NCI-H2107 treated with DMSO at 0.1 percent for 48 hours (cell line): ENCODE measurements around the gene HIRIP3.

ENCODE experiments used
- DNase-seq: peaks from one replicate; lab custom pipeline; 2025; ENCODE audit not compliant: unreplicated experiment; lab: John Stamatoyannopoulos, UW

HIRIP3 gene

DNA sequence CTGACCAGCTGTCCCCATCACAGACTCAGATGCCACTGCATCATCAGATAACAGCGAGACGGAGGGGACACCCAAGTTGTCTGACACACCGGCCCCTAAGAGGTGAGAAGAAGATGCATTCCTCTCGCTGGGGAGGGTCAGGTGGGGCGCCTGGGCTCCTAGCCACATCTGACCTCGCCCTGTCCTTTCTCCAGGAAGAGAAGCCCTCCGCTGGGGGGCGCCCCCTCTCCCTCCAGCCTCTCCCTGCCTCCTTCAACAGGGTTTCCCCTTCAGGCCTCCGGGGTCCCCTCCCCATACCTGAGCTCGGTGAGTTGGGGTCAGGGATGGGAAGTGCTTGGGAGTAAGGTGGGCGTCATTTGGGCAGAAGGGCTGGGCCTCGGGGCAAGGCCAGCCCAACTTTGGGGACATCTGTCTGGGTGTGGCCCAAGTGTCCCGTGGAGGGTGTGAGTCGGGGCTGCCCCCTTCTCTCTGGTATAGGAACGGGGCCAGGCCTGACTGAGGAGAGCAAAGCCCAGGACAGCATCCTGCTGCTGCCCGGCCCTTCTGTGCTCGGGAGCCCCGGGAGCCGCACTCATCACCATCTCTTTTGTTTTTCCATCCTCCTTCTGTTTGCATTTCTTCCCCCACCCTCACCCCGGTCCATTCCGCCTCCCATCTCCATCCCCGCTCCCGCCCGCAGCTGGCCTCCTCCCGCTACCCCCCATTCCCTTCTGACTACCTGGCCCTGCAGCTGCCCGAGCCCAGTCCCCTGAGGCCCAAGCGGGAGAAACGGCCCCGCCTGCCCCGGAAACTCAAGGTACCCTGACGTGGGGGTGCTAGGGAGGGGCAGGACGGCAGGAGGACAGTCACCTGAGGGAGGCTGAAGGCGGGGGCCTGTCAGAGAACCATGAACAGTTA, 5.6 kb upstream of the HIRIP3 start:
- peak; percentile 50 for DNase-seq

DNA sequence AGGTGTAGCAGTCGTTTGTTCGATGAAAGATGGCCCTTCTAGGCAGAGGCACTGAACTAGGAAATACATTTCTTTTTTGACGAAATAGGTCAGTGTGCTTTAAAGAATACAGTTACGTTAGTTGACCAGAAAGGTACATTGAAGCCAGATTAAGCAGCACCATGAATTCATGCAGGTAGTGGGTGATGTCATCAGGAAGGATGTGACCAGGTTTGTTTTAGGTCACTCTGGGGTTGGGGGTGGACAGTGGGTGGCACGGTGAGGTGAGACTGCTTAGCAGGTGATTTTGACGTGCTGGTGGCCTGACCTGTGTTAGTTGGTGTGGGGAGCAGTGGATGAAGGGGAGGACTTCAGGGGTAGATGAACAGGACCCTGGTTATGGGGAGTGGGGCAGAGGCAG, 4.2 kb upstream of the HIRIP3 start:
- no peak for DNase-seq

DNA sequence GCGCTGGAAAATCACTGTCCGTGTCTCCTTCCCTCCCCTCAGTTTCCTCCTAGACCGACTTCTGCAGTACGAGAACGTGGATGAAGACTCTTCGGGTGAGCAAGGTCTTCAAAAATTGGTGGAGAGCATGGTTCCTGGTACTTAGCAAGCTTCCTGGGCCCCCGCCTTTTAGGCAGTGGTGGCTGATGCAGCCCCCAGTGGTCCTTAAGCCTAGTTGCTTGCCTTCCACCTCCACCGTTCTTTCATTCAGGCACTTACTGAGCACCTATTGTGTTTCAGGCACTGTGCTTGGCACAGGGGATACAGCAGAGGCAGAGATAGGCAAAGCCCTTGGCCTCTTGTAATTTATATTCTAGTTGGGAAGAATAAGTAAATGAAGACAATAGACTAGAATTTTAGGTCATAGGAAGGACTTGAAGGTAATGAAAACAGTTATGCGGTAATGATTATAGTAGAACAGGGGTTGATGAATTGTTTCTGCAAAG, 1.4 kb upstream of the HIRIP3 start:
- no peak for DNase-seq

DNA sequence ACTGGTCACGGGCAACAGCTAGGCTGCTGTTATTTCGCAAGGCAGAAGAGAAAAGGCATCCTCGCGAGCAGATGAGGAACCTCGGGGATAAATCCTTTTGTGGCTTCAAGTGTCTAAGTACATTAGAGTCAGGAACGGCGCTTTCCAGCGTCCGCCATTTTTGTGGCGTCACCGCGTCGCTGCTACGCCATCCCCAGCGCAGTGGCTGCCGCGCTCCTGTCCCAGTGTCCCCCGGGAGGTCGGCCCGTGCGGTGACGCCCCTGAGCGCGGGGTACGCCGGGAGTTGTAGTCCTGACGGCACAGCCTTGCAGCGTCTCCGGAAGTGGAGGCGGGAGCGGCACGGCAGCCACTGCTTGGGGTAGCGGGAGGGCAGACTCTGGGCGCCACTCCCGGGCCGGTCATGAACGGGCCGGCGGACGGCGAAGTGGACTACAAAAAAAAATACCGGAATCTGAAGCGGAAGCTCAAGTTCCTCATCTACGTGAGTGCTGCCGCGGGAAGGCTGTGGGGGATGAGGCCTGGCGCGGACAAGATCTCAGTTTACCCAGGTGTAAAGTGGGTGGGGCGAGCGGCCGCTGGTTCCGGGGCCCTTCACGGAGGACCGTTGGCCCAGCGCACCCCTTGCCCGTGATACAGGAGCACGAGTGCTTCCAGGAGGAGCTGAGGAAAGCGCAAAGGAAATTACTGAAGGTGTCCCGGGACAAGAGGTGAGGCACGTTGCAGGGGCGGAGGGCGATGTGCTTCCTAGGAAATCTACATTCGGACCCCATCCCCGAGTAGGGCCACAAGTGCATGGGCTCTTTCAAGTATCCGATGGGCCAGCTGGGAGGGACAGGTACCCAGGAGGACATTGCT, 721 bp upstream of the HIRIP3 start, which contains the start of gene INO80E:
Gene INO80E (plus strand): TSS at position 331 of the 855 bp plus-strand sequence. CDS start 70 bp downstream, at position 401.
- peak; percentile 94 for DNase-seq

DNA sequence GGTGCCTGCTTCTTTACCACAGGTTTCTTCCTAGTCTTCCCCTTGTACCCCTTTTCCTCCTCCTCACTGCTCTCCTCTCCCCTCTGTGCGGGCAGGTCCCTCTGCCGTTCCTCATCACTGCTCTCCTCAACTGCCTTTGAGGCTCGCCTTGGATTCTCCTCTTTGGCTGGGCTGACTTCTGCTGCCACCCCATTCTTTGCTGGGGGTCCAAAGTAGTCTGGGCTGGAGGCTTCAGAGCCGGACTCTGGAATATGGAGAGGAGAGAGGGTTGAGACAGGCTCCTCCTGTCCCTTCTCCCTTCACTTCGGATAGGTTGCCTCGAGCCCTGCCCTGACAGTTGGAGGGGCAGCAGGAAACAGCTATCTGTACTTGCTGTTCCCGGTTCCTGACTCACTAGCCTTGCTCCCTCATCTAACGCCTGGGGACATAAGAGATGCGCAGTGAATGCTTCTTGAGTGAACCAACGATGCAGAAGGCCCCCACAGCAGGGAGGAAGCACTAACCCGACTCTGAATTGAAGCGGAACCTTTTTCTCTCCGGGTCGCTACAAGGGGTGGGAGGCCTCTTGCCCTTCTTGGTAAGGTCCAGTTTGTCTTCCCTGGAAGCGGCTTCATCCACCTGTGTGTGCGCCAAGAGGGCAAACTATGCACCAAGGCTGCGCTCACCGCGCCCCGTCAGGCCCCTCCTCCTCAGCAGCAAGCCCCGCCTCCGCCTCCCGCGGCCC, 655 bp downstream of the HIRIP3 start:
- no peak for DNase-seq

DNA sequence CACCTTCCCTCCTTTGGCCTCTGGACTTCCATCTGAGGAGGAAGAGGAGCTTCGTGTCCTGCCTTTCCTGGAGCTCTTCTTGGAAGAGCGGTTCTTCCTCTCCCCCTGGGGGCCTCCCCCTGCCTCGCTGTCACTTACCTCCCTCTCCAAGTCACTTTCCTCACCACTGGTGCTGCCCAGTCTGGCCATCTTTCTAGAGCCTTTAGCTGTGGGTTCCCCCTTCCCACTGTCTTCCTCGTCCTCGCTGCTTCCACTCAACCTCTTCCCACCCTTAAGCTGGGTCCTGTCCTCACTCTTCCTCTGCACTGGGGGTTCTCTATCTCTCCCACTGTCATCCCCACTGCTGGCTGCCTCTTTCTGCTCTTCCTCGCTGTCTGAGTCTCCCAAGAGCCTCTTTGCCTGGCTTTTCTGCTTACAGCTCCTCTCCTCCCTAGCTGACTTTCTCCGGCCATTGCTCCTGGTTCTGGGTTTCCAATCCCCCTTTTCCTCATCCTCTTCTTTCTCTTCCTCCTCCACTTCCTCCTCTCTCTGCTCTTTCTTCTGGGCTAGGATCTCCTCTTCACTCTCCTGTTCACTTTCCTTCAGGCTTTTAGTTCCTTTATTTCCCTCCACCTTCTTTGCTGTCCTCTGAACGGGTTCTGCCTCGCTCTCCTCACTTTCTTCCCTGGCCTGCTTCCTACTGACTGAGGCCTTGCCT, 1.4 kb downstream of the HIRIP3 start:
- no peak for DNase-seq

DNA sequence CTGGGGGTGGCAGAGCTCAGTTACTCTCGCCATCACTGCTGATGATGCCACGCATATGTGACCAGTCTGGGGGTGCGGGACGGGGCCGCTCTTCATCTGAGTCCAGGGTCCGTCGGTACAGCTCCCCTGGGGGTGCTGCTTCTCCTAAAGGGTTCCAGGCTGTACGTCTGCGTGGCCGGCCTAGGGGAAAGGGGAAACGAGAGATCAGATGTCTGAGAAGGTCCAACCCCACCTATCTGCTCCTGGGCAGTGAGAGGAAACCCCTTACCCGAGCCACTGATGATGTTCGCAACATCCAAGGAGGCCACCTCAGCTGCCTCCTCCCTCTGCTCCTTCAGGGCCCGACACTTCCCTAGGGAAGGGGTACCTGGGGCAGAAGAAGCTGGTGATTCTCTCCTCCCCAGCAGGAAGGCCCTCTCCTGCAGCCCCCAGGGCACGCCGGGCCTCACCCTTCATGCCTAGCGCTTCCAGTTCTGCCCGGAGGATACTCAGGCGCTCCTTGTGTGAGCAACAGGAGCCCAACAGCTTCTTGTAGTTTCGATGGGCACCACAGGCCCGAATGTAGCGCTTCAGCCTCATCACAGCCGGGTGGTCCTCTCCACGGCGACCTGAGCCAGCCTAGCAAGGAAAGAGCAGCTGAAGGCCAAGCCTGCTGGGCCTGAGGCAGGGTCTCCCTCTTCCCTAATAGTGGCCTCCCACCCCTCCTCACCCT, 2.1 kb downstream of the HIRIP3 start:
- no peak for DNase-seq

DNA sequence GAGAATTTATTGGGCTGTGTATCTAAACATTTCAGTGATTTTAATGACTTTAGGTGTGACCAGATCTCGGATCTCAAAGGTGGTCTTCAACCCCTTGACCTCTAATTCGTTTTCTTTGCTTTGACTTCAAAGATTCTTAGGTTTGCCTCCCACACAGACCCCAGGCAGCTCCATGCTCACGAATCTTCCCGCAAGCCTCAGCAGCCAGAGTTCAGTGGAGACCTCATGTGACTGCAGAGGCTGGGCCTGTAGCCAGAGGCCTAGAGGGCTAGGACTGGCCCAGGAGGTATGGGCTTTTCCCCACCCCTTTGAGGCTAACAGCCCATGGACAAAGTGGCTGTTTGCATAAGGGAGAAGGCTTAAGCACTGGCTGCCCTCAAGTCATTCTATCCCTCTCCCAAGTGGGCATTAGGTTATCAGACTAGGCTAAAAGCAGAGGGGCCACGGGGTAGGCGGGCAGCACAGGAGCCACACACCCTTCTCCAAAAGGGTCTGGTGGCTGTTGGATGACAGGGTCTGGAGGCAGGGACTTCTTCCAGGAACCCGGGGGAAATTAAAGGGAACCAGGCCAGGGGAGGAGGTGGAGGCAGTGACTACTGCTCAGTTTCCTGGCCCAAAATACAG, 3.0 kb downstream of the HIRIP3 start:
- DNase-seq, result no peak

DNA sequence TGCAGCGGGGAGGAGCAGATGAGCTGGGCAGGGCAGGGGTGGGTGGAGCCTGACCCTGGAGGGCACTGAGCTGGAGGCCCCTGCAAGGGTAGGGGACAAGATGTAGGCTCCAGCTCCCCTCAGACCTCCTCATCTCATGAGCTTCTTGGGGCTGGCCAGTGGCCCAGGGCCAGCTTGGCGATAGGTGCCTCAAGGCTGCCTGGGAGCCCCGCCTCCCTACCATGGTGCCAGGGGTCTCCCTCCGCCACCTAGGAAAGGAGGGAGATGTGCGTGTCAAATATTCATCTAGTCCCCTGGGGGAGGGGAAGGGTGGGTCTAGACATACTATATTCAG, 3.9 kb downstream of the HIRIP3 start:
- DNase-seq, result no peak

DNA sequence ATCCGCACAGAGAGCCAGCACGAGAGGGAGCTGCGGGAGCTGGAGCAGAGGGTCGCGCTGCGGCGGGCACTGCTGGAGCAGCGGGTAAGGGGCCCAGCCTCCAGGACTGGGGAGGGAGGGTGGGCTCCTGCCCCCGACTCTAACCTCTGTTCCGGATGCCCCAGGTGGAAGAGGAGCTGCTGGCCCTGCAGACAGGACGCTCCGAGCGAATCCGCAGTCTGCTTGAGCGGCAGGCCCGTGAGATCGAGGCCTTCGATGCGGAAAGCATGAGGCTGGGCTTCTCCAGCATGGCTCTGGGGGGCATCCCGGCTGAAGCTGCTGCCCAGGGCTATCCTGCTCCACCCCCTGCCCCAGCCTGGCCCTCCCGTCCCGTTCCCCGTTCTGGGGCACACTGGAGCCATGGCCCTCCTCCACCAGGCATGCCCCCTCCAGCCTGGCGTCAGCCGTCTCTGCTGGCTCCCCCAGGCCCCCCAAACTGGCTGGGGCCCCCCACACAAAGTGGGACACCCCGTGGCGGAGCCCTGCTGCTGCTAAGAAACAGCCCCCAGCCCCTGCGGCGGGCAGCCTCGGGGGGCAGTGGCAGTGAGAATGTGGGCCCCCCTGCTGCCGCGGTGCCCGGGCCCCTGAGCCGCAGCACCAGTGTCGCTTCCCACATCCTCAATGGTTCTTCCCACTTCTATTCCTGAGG, 4.4 kb downstream of the HIRIP3 start:
- no peak for DNase-seq

DNA sequence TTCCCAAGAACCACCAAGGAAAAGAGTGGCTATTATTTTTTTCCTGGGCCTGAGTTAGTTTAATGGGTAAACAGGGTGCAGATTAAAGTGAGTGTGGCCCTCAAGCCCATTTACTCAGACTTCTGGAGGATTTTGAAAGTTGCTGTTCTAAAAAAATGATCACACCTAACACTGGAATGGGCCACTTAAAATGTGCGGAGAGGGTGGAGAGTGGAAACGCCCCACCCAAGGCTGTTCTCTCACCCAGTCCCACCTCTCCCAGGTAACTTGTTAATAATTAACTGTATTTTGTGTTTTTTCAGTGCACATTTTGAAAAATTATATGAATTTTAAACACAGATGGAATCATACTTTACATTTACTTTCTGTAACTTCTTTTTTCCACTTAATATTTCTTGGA, 5.4 kb downstream of the HIRIP3 start:
- no peak for DNase-seq

DNA sequence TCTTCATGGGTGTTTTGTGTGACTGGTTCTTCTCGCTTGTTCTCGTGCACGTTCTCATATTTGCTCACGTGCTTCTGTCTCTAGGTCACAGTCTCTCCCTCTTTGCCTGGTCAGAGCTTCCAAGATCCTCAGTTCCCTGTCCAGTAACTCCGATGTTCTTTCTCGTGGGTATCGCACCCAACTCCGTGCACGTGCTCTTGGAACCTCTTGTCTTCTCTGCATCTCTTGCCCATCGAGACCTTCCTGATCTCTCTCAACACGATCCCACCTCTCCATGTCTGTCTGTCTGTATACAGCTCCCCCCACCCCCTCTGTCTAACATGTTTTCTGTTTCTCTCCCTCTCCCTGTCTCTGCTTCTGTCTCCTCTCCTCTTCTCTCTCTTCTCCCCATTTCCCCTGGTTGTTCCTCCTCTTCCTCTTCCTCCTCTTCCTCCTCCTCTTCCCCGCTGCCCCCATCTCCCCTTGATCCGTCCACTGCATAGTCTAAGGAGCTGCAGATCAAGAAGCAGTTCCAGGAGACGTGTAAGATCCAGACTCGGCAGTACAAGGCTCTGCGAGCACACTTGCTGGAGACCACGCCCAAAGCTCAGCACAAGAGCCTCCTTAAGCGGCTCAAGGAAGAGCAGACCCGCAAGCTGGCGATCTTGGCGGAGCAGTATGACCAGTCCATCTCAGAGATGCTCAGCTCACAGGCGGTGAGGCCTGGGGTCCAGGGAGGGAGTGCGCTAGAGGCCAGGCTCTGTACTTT, 6.1 kb downstream of the HIRIP3 start:
- DNase-seq, result no peak

DNA sequence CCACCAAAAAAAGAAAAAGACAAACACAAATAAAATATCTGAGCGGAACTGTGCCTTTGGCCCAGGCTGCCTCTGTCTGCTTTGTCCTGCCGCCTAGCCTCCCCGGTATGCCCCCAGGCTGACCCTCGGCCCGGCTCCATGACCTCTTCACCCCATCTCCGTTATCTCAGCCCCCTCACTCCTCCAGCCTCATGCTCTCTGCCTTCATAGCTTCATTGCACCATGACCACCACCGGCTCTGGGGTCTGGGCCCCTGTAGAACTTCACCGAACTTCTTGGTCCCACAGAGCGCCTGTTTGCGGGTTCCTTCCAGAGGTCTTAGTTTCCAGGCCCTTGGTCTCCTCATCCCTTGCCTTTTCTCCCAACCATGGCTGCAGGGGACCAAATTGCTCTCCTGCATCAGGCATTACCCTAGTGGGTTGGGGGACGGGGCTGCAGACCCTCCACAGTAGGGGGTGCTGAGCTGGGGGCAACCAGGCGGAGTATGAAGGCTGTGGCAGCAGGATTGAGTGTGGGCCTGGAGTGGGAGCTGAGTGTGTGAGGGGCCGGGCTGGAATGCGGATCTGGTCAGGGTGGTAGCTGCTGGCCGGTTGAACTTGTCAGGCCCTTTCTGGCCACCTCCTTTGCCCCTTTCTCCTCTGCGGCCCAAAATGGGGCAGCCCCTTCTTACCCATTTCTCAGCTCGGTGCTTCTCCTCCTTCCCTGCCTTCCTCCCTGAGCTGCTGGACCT, 6.9 kb downstream of the HIRIP3 start:
- no peak for DNase-seq

DNA sequence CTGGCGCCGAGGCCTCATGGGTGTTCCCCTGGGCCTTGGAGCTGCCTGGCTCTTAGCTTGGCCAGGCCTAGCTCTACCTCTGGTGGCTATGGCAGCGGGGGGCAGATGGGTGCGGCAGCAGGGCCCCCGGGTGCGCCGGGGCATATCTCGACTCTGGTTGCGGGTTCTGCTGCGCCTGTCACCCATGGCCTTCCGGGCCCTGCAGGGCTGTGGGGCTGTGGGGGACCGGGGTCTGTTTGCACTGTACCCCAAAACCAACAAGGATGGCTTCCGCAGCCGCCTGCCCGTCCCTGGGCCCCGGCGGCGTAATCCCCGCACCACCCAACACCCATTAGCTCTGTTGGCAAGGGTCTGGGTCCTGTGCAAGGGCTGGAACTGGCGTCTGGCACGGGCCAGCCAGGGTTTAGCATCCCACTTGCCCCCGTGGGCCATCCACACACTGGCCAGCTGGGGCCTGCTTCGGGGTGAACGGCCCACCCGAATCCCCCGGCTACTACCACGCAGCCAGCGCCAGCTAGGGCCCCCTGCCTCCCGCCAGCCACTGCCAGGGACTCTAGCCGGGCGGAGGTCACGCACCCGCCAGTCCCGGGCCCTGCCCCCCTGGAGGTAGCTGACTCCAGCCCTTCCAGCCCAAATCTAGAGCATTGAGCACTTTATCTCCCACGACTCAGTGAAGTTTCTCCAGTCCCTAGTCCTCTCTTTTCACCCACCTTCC, 7.9 kb downstream of the HIRIP3 start:
- no peak for DNase-seq

DNA sequence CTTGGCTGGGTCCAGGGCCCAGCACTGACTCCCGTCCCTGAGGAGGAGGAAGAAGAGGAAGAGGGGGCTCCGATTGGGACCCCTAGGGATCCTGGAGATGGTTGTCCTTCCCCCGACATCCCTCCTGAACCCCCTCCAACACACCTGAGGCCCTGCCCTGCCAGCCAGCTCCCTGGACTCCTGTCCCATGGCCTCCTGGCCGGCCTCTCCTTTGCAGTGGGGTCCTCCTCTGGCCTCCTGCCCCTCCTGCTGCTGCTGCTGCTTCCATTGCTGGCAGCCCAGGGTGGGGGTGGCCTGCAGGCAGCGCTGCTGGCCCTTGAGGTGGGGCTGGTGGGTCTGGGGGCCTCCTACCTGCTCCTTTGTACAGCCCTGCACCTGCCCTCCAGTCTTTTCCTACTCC, 8.5 kb downstream of the HIRIP3 start:
- no peak for DNase-seq

DNA sequence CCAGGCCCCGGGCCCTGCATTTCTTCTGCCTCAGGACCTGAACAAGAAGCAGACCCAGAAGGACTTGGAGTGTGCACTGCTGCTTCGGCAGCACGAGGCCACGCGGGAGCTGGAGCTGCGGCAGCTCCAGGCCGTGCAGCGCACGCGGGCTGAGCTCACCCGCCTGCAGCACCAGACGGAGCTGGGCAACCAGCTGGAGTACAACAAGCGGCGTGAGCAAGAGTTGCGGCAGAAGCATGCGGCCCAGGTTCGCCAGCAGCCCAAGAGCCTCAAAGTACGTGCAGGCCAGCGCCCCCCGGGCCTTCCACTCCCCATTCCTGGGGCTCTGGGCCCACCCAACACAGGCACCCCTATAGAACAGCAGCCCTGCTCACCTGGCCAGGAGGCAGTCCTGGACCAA, 9.2 kb downstream of the HIRIP3 start:
- DNase-seq, result no peak

DNA sequence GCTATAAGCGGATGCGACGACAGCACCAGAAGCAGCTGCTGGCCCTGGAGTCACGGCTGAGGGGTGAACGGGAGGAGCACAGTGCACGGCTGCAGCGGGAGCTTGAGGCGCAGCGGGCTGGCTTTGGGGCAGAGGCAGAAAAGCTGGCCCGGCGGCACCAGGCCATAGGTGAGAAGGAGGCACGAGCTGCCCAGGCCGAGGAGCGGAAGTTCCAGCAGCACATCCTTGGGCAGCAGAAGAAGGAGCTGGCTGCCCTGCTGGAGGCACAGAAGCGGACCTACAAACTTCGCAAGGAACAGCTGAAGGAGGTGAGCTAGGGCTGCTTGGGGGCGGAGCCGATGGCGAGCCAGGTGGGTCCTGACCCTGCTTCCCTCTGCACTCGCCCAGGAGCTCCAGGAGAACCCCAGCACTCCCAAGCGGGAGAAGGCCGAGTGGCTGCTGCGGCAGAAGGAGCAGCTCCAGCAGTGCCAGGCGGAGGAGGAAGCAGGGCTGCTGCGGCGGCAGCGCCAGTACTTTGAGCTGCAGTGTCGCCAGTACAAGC, 10.1 kb downstream of the HIRIP3 start:
- no peak for DNase-seq
